SKM-1 (cell line): ENCODE data around the gene MIF.
A peak's percentile ranks its signal among the peaks of the same experiment; 100 is the strongest.

Source experiments
- DNase-seq: peaks from one replicate; lab custom pipeline; 2025; ENCODE audit not compliant: unreplicated experiment; lab: John Stamatoyannopoulos, UW

Gene MIF

GRCh38 chr22:23875801-23876200 is 18.4 kb upstream of the MIF start:
- DNase-seq = no peak

- no peak for DNase-seq
These were observed 16.6 kb upstream of the MIF start for GRCh38 chr22:23877566-23877965.

- DNase-seq = no peak
These were observed 16.0 kb upstream of the MIF start for GRCh38 chr22:23878219-23878618.

- no peak for DNase-seq
These were observed 11.8 kb upstream of the MIF start for GRCh38 chr22:23882370-23882769.

GRCh38 chr22:23883658-23884057 is 10.5 kb upstream of the MIF start:
- DNase-seq = no peak

GRCh38 chr22:23884140-23884539 is 10.0 kb upstream of the MIF start:
- DNase-seq = no peak

GRCh38 chr22:23888615-23889401 is 5.4 kb upstream of the MIF start:
- DNase-seq = no peak

GRCh38 chr22:23889620-23890019 is 4.6 kb upstream of the MIF start:
- no peak for DNase-seq

GRCh38 chr22:23891726-23892125 is 2.5 kb upstream of the MIF start:
- no peak for DNase-seq

GRCh38 chr22:23892130-23892529 is 2.1 kb upstream of the MIF start:
- DNase-seq = no peak

GRCh38 chr22:23892706-23893105 is 1.5 kb upstream of the MIF start:
- no peak for DNase-seq

- DNase-seq = no peak
These were observed 850 bp upstream of the MIF start for GRCh38 chr22:23893121-23893944.

- DNase-seq = peak; percentile 78
These were observed 771 bp downstream of the MIF start for GRCh38 chr22:23894710-23895598.

GRCh38 chr22:23895599-23896144 is 1.5 kb downstream of the MIF start:
- DNase-seq = no peak

GRCh38 chr22:23896166-23896522 is 2.0 kb downstream of the MIF start:
- DNase-seq = no peak

- DNase-seq = no peak
These were observed 2.5 kb downstream of the MIF start for GRCh38 chr22:23896523-23897186.

- DNase-seq = no peak
These were observed 3.1 kb downstream of the MIF start for GRCh38 chr22:23897320-23897719.

- peak; percentile 15 for DNase-seq
These were observed 4.1 kb downstream of the MIF start for GRCh38 chr22:23898006-23898974.

- DNase-seq = no peak
These were observed 5.0 kb downstream of the MIF start for GRCh38 chr22:23899042-23899745.
